HG03342 (cell line): ENCODE results near the gene ADAM15.

Experiments used
- ATAC-seq: cut with Tn5 transposase; IDR thresholded peaks from one replicate; pipeline ENCODE4 v1.9.1; 2021; ENCODE audit warnings: mild to moderate bottlenecking, moderate library complexity; ENCODE audit not compliant: unreplicated experiment

The ADAM15 gene

DNA sequence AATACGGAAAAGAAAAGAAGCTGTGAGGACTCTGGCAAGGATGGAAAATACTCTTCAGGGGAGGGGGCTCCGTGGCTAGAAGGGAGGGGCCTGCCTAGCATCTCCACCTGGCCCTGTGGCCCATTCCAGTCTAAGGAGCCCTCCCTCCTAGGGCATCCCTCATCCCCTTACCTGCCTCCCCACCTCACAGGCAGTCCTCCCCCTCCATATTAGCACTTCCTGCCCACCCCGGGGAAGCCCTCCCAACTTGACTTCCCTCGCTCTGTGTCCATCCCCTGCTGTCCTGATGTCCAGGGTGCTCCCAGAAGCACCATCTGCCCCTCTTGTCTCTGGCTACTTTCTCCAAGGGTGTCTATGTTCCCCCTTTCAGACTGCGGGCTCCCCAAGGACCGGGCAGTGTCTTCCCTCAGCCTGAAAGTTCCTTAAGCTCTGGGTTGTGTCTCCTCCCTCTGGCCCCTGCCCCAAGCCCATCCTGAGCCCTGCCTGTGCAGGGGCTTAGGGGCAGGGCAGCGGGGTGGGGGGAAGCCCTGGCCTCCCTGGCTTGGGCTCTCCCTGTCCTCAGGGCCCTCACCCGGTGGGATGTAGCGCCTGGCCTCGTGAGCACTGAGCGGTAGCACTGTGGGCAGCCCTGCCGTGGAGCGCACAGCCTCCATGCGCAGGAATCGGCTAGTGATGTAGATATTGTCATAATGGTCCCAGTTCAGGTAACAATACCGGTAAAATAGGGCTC lies 21.4 kb upstream of the ADAM15 start:
- ATAC-seq: no peak

DNA sequence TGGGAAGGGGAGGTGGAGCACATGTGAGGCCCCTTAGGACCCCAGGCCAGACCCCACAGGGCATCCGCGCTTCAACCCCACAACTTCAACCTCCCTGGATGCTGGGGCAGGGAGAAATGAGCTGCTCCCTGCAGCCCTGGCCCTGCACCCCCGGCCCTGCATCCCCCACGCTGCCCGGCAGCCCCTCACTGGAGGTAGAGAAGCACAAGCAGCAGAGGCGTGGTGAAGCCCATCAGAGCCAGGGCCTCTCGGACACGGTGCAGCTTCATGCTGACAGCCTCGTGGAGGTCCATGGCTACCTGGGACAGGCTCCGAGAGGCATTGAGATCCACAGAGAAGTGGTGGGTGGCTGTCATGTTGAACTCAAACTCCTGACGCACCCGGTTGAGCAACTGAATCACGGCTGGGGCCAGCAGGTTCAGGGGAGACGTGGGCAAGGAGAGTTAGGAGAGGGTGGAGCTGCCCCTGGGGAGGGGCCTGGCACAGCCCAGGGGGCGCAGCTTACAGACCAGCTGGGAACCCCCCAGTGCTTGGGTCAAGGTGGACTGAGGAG lies 20.8 kb upstream of the ADAM15 start:
- ATAC-seq: no peak

DNA sequence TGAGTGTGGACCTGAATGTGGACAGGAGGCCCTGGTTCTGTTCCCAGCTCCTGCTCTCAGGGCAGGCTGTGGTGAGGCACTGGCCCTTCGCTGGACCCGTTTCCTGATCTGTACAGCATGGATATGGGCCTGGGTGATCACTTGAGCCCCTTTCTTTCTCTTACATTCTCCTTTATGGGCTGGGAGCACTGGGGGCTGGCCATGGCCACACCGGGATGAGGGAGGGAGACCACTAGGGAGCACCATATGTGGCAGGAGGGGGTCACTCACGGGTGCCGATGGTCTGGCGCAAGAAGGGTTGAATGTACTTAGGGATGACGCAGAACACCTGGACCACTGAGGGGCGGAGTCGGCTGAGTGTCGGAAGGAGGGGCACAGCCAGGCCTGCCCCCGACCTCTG lies 20.2 kb upstream of the ADAM15 start:
- no peak for ATAC-seq

DNA sequence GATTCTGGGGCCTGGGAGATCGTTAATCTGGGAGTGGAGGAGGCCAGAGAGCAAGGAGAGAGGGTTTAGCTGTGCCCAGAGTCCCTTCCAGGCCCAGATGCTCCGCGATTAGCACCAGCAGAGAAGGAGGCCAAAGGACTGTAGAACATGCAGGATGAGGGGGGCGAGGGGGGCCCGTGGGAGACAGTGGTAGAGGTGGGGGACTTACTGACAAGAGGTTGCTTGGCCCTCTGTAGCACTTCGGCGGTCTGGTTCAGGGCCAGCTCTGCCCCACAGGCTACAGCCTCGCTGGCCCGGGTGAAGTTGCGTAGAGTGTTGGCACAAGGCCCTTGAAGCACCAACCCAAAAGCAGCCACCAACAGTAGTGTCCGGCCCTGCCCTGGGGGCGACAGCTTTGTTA lies 18.2 kb upstream of the ADAM15 start:
- no peak for ATAC-seq

DNA sequence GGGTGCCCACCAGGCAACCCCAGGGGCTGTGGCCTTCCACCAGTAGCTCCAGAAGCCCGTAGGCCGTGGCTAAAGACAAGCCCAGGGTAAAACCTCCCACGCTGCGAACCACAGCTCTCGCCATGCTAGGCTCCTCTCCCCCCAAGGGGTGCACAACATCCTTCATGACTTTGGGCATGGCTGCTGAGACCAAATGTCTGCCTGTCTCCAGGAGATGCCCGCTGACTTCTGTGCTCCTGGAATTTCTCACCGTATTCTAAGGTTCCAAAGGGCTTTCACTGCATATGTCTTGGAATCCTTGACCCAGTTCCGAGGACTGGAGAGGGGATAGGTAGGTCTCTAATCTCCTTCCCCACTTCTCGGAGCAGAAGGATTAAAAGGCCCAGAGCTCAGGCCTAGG lies 17.6 kb upstream of the ADAM15 start, which contains the start of the genes DCST1 and DCST2:
TSS of gene DCST1 (plus strand) at position 301 of the 400 bp plus-strand sequence. CDS start 213 bp downstream, outside the sequence.
TSS of gene DCST2 (minus strand) at position 258 of the 400 bp plus-strand sequence. CDS start at position 178, 80 bp downstream.
- ATAC-seq: no peak

DNA sequence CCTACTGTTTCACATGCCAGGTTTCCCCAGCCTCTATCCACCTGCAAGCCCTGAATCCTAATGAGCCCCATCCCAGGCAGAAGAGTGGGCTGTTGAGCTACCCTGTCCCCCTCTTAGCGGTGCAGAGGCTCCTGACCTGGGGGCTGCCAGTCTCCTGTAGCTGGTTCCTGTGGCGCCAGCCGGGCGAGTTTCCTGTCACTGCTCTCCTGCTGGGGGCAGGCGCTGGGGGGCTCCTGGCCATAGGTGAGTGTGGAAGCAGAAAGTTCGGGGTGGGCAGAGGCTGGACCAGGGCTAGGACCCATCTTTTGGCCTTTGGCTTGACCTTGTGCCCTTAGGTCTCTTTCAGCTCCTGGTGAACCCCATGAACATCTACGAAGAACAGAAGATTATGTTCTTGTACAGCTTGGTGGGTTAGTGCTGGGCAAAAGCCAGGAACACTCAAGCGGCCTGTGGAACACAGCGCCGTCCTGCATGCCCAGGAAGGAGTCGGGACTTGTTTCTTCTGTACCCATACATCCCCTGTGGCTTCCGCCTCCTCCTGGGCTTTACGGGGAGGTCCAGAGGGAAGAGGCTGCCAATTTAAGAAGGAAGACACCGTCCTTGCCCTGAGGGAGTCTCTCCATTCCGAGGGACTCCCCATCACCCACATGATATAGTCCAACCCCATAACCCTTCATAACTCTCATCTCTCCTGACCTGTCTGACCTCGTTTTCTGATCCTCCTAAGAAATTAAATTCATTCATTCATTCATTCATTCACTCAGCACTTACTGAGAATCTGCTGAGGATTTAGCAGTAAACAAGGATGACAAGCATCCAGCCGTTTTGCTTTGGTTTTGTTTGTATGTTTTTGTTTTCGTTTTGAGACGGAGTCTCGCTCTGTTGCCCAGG lies 16.6 kb upstream of the ADAM15 start:
- no peak for ATAC-seq

DNA sequence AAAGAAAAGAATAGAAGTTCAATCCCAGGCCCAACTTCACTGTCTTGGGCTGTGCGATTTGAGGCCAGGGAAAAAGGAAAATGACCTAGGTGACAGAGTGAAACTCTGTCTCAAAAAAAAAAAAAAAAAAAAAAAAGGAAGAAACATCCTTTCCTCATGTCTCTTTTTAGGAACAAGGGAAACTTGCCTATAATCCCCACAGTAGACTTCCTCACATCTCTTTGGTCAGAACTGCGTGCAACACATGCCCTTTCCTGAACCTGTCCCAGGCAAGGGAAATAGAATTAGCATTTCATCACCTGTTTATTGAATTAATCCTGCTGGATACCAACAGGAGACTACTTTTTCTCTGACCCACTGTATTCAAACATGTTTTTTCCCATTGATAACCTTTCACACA lies 15.2 kb upstream of the ADAM15 start:
- ATAC-seq: no peak

DNA sequence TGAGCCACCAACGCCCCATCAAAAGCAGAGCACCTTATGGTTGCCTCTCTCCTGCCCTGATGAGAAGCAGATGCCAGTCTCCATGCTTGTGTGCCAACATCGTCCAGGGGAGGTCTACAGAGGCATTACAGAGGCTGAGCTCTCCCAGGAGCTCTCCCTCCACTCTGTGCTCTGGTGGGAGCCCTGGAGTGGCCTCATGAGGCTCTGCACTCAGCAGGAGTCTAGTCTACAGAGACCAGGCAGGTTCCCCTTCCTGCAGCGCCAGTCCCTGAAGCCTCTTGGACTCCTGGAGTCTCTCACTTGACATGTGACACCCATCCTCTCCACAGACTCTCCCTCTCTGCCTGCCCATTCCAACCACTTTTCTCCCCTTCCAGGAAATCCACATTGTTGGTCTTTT lies 14.1 kb upstream of the ADAM15 start:
- no peak for ATAC-seq

DNA sequence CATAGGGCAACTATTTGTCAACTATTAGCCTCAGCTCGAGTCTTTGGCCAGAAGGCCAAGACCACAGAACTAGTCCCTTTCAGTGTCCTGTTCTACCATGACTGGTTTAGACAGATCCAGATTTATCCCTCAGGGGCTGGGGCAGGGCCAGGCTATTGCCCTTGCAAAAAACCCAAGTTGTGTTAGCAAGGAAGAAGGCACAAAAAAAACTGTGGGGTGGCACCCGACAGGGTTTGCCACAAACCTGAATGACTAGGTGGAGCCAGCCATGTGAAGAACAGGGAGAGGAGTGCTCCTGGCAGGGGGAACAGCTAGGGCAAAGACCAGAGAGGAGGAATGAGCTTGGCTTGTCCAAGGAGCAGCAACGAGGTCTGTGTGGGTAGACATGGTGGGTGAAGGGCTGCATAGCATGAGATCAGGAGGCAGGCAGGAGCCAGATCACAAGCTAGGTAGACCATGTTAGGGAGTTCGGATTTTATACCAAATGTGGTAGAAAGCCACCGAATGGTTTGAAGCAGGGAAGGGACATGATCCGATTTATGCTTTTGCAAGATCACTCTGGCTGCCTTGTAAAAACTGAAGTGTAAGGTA lies 13.2 kb upstream of the ADAM15 start:
- no peak for ATAC-seq

DNA sequence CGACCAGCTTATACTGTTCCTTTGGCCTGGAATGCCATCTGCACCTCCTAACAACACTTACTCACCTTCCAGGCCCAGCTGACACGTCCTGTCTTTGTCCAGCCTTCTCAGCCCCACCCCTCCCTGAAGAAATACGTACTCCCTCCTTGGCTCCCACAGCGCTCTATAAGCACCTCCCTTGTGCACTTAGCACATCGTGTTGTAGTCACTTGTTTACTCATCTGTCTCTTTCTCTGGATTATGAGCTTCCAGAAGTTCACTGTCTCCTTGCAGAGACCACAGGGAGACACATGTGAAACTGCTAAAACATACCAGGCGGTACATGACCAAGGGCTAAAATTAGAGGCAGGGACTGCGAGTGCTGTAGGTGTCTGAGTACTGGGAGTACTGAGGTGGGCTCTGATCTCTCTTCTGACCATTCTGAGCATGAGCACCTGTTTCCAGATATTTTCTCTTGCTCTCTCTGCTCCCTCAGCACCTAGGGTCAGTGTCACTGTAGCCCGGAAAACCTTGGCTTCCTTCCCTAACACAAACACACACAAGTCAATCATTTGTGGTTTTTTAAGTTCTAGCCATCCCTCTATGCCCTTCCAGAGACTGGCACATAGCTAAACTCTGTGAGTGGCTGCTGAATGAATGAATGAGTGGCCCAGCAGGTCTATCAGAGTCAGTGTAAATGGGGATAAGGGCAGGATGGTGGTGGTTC lies 12.4 kb upstream of the ADAM15 start:
- no peak for ATAC-seq

DNA sequence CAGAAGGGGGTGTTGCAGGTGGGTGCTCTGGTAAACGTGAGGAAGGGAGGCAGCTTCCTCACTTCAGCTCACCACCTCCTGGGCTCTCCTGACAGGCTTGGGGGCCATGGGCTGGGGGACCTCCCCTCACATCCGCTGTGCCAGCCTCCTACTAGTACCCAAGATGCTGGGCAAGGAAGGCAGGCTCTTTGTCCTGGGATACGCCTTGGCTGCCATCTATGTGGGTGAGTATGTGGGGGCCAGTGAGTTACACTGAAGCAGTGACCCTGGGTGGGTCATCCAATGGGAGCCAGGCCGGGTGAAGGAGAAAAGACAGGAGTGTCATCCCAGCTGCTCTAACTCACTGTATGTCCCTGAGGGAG lies 11.8 kb upstream of the ADAM15 start:
- no peak for ATAC-seq

DNA sequence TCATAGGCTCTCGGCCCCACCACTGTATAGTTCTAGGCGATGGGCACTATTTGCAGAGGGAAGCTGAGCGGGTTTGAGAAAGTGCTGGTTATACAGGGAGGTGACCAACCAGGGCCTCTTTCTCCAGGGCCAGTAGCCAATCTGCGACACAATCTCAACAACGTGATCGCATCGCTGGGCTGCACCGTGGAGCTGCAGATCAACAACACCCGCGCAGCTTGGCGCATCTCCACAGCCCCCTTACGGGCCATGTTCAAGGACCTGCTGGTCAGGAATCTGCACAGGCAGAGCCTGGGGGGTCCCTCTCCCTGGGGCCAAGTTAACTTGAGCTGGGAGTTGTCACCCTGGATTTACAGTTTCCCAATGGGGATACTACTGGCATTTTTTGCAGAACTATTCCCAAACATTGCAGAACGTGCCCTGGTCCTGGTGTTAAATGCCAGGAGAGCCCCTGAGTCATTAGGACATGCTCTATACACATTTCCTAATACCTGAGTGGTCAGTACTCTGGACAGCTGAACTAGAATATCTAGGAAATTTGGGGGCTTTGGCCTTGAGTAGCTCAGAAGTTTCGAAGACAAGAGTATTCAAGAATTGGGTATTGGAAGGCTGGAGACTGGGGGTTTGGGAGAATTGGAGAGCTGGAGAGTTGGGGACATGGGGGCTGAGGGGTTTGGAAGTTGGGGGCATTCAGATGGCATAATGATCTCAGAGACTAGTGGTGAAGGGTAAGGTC lies 10.6 kb upstream of the ADAM15 start:
- ATAC-seq: no peak

DNA sequence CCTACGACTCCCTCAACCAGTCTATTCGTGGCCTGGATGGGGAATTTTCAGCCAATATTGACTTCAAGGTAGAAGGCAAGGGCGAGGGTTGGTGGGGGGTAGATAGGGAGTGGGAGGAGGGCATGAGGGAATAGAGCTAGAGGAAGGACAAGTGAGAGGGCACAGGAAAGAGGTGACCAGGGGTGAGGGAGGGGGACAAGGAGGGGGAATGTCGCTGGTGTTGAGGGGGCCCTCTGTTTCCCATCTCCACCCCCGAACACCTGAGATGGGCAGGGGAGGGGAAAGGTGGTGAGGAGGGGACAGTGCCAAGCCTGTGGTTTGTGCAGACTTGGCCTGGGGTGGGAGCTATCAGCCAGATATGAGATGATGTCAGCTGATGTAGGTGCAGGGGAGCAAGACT lies 8.3 kb upstream of the ADAM15 start:
- no peak for ATAC-seq

DNA sequence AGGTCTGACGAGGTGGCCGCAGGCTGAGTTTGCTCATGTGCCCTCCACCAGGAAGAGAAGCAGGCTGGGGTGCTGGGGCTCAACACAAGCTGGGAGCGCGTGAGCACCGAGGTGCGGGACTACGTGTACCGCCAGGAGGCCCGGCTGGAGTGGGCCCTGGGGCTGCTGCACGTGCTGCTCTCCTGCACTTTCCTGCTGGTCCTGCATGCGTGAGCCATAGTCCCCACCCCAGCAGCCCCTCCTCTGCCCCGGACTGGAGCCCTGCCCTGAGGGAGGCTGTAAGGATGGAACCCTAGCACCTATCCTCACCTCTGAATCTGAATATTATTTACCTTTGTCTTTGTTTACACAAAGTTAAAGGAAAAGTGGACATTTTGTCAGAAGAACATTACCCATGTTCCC lies 7.8 kb upstream of the ADAM15 start:
- no peak for ATAC-seq

DNA sequence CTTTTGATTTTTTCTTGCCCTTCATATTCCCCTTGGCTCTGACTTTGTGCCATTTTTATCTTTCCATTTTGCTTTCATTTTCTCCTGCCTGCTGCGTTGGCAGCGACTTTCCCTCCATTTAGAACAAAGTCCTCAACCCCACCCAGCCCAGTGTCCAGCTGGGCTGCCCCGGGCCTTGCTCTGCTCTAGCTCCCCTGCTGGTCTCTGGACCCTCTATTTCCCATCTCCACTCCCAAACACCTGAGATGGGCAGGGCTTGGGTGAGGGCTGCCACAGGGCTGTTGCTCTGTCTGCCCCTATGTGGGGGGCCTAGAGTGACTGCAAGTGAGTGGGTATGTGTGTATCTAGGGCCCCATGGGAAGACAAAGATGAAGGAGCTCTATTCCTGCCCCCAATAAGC lies 7.3 kb upstream of the ADAM15 start:
- no peak for ATAC-seq

DNA sequence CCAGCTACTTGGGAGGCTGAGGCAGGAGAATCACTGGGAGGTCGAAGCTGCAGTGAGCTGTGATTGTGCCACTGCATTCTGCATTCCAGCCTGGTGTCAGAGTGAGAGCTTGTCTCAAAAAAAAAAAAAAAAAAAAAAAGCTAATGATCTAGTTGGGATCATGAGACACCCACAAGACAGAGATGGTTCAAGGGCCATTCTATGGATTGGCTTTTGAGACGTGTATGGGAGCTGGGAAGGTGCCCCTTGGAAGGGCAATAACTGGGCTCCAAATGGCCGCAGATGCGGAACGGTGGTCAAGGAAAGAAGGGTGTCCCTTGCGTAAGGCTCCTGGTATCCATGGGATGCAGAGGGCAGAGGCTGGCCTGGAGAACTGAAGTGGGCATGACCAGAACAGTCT lies 6.8 kb upstream of the ADAM15 start:
- ATAC-seq: no peak

DNA sequence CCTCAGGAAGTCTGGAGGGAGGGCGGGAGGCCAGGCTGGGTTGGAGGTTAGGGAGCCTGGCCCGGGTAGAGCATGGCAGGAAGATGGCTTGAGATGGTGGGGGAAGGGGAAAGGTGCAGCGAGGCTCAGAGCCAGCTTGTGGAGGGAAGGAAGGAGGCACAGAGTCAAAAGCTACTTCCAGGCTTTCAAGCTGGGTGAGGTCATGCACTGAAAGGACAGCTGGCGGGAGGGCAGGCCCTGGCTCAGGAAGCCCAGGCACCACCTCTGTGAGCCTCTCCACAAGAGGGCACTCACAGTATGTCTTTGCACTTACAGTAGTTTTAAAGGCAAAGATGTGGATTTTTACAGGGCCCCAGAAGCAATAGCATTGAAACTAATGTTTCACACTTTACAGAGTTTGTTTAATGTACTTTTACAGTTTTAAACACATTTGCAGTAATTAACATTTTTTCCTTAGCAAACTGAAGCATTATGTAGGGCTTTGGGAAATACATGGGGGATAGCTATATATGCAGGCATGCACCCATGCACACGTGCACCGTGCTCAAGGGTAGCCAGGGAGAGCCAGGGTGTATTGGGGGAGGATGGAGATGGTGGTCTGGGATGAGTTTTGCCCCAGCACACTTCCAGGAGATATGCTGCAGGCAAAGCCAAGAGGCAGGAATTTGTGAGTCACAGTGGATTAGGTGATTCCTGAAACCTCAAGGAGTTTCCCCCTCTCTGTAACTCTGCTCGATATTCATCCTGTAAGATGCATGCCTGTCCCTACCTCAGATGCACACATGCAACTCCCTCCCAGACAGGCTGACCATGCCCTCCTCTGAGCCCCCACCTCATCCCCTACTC lies 6.1 kb upstream of the ADAM15 start:
- no peak for ATAC-seq

DNA sequence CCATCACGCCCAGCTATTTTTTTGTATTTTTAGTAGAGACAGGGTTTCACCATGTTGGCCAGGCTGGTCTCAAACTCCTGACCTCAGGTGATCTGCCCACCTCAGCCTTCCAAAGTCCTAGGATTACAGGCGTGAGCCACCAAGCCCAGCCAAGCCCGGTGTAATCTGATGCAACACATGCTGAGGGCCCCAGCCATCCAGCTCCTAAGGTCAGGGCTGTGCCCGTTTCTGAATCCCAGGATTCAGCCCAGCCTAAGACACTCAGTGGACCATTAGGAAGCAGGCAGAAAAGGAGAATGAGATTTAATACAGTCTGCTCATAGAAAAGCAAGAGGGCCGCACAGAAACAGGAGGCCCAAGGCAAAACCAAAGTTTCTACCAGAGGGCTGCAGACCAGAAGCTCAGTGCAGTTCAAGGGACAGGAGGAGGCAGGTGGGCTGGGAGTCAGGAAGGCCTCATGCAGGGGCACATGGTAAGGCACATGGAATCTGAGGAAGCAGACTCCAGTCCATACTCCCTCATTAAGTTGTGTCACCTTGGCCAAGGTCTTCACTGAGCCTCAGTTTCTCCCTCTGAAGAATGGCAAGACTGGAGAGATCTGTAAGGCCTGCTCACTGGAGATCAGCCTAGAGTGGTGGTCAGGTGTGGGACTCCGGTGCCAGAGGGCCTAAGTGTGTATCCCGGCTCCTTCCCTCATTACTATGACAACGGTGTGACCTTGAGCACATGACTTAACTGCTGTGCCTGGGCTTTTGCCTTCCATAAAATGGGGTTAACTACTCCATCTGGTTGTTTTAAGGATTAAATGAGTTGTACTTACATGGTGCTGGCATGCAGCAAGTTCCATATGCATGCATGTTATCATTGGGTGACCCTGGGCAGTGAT lies 2.4 kb upstream of the ADAM15 start:
- ATAC-seq: no peak
